Ovary (tissue), 3 donors: ENCODE results near the gene MX1.

Experiments
- POLR2A ChIP-seq: fragments of 450-650 bp; IDR thresholded peaks from one replicate; pipeline ENCODE4 v1.6.1; 2017; ENCODE audit warnings: antibody characterized with exemption, mild to moderate bottlenecking, moderate library complexity
- TF ChIP-seq, protein P1 (sequence below), 3 donors: fragments of 450-650 bp in 2 of 3; fragments of 200-600 bp in 1 of 3; IDR thresholded peaks; one replicate each; pipeline versions ENCODE4 v1.5.1 to v1.8.0; 2016 to 2022; ENCODE audit warnings: antibody characterized with exemption in 3 of 3, mild to moderate bottlenecking in 1 of 3
- donor health status: DM: no; HTN: no; CAD: no.

DNA sequence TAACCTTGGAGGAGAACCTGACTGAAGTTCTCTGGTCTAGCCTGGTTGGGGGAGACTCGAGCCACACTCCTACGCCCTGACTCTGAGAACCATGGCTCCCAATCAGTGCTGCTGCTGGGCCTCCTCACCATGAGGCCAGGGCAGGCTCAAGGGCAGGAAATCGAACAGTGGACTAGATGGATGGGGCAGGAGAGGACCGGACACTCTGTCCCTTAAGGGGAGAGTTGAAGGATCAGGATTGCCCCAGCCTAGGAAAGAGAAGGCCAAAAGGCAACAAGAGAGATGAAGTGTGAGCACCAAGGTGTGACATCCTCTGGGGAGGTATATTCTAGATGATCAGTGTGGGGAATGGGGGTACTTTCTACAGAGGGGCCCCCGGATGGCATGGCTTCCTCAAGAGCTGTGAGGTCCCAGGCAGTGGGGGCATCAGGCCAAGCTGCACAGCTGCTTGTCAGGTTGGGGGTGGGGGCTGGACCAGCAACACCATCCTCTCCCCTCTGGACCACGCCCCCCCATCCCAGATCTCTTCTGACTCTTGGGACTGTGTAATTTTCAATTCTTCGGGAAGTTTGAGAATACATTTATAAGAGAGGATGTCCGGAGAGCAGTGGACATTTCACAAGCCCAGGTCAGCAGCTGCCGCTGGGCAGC is 34.0 kb downstream of the MX1 start:
- no peak for TF ChIP-seq POLR2A
- TF ChIP-seq, protein P1, sequence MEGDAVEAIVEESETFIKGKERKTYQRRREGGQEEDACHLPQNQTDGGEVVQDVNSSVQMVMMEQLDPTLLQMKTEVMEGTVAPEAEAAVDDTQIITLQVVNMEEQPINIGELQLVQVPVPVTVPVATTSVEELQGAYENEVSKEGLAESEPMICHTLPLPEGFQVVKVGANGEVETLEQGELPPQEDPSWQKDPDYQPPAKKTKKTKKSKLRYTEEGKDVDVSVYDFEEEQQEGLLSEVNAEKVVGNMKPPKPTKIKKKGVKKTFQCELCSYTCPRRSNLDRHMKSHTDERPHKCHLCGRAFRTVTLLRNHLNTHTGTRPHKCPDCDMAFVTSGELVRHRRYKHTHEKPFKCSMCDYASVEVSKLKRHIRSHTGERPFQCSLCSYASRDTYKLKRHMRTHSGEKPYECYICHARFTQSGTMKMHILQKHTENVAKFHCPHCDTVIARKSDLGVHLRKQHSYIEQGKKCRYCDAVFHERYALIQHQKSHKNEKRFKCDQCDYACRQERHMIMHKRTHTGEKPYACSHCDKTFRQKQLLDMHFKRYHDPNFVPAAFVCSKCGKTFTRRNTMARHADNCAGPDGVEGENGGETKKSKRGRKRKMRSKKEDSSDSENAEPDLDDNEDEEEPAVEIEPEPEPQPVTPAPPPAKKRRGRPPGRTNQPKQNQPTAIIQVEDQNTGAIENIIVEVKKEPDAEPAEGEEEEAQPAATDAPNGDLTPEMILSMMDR (IDR thresholded peaks at IDR 0.05), result no peak
